MG63 (cell line): Measurements from ENCODE around the gene RASGEF1B. TPM values are rescaled to one million over a fixed set of nuclear protein-coding genes. Genes with fewer than 3 reads are reported as not detected.
"Not testable (repeated sequence)": the region's sequence is repeated elsewhere in the genome, so short reads cannot be mapped to it uniquely, and the experiment has no call there.

Experiments
- DNase-seq: peaks from one replicate; pipeline ENCODE4 v3.0.0-alpha.2; 2020
- H3K27me3 ChIP-seq: fragments of 250-450 bp; sonication (Bioruptor Pico); 2 replicates; pipeline ENCODE4 v1.5.1; 2020; ENCODE audit warnings: mild to moderate bottlenecking, moderate library complexity
- H3K36me3 ChIP-seq: fragments of 250-450 bp; sonication (Bioruptor Pico); 2 replicates; pipeline ENCODE4 v1.5.1; 2020; ENCODE audit warnings: mild to moderate bottlenecking, moderate library complexity
- H3K4me3 ChIP-seq: fragments of 250-450 bp; sonication (Bioruptor Pico); 2 replicates; pipeline ENCODE4 v1.5.1; 2020; ENCODE audit warnings: mild to moderate bottlenecking, moderate library complexity
- H3K9me3 ChIP-seq: fragments of 250-450 bp; sonication (Bioruptor Pico); 2 replicates; pipeline ENCODE4 v1.5.1; 2020; ENCODE audit warnings: mild to moderate bottlenecking, moderate library complexity
- total RNA-seq: library from RNA; depleted of rRNA; stranded (reverse); fragments of >200 nt; shearing (Covaris generic); gene quantifications from 2 replicates; pipeline ENCODE4 v1.2.3, GENCODE V29; 2014; ENCODE audit warnings: low replicate concordance

Gene RASGEF1B
- total RNA-seq, 1 experiment from 2014 or later = 0.53 TPM

GRCh38 chr4:81473331-81474265, 1.9 kb upstream of the RASGEF1B start:
- H3K36me3 ChIP-seq, H3K4me3 ChIP-seq, H3K9me3 ChIP-seq, H3K27me3 ChIP-seq: not testable (repeated sequence)
- DNase-seq = peak; percentile 65

GRCh38 chr4:81472281-81473182, 825 bp upstream of the RASGEF1B start:
- H3K4me3 ChIP-seq = peak overlapping the region; percentile 49
- peaks cover 8% of the 10 kb centered on the region; the same call in 1 of the 2 replicates for H3K27me3 ChIP-seq
- H3K9me3 ChIP-seq = no peaks in the 10 kb centered on the region
- no peaks in the 10 kb centered on the region for H3K36me3 ChIP-seq
- DNase-seq = no peak

- peaks cover 8% of the 10 kb centered on the region; the same call in 1 of the 2 replicates for H3K27me3 ChIP-seq
- no peaks in the 10 kb centered on the region for H3K36me3 ChIP-seq
- H3K4me3 ChIP-seq = peak overlapping the region; percentile 49
- H3K9me3 ChIP-seq = no peaks in the 10 kb centered on the region
- no peak for DNase-seq
These were observed 464 bp downstream of the RASGEF1B start for GRCh38 chr4:81471298-81471587.

GRCh38 chr4:81470456-81471297, 1.0 kb downstream of the RASGEF1B start:
- Histone ChIP-seq H3K9me3 (no peaks in the 10 kb centered on the region), H3K36me3 (no peaks in the 10 kb centered on the region), H3K27me3 (peaks cover 8% of the 10 kb centered on the region; the same call in 1 of the 2 replicates), H3K4me3 (peak overlapping the region; percentile 49)
- DNase-seq = no peak

GRCh38 chr4:81469781-81470455, 1.8 kb downstream of the RASGEF1B start:
- H3K27me3 ChIP-seq = peaks cover 8% of the 10 kb centered on the region; the same call in 1 of the 2 replicates
- no peaks in the 10 kb centered on the region for H3K9me3 ChIP-seq
- no peaks in the 10 kb centered on the region for H3K36me3 ChIP-seq
- H3K4me3 ChIP-seq = no peak overlapping the region
- no peak for DNase-seq

GRCh38 chr4:81468678-81469077, 3.0 kb downstream of the RASGEF1B start:
- Histone ChIP-seq H3K36me3 (no peaks in the 10 kb centered on the region), H3K27me3 (peaks cover 8% of the 10 kb centered on the region; the same call in 1 of the 2 replicates), H3K9me3 (no peaks in the 10 kb centered on the region), H3K4me3 (no peak overlapping the region)
- no peak for DNase-seq

GRCh38 chr4:81467672-81467964, 4.1 kb downstream of the RASGEF1B start:
- Histone ChIP-seq H3K9me3 (no peaks in the 10 kb centered on the region), H3K4me3 (no peak overlapping the region), H3K27me3 (peaks cover 8% of the 10 kb centered on the region; the same call in 1 of the 2 replicates), H3K36me3 (no peaks in the 10 kb centered on the region)
- DNase-seq = no peak

GRCh38 chr4:81466841-81467671, 4.7 kb downstream of the RASGEF1B start:
- no peak for DNase-seq
- Histone ChIP-seq H3K27me3 (peaks cover 8% of the 10 kb centered on the region; the same call in 1 of the 2 replicates), H3K36me3 (no peaks in the 10 kb centered on the region), H3K4me3 (no peak overlapping the region), H3K9me3 (no peaks in the 10 kb centered on the region)

GRCh38 chr4:81465406-81466340, 6.0 kb downstream of the RASGEF1B start:
- H3K9me3 ChIP-seq = no peaks in the 10 kb centered on the region
- no peak for DNase-seq
- no peaks in the 10 kb centered on the region for H3K36me3 ChIP-seq
- H3K4me3 ChIP-seq = no peak overlapping the region
- peaks cover 4% of the 10 kb centered on the region; the same call in 1 of the 2 replicates for H3K27me3 ChIP-seq

- no peak overlapping the region for H3K4me3 ChIP-seq
- H3K36me3 ChIP-seq = no peaks in the 10 kb centered on the region
- H3K27me3 ChIP-seq = no peaks in the 10 kb centered on the region
- no peaks in the 10 kb centered on the region for H3K9me3 ChIP-seq
- DNase-seq = no peak
These were observed 10.9 kb downstream of the RASGEF1B start for GRCh38 chr4:81460834-81461233.

GRCh38 chr4:81460191-81460701, 11.5 kb downstream of the RASGEF1B start:
- no peak for DNase-seq
- Histone ChIP-seq H3K36me3 (no peaks in the 10 kb centered on the region), H3K9me3 (no peaks in the 10 kb centered on the region), H3K27me3 (no peaks in the 10 kb centered on the region), H3K4me3 (no peak overlapping the region)

- no peaks in the 10 kb centered on the region for H3K36me3 ChIP-seq
- H3K9me3 ChIP-seq = no peaks in the 10 kb centered on the region
- no peak overlapping the region for H3K4me3 ChIP-seq
- no peak for DNase-seq
- no peaks in the 10 kb centered on the region for H3K27me3 ChIP-seq
These were observed 12.5 kb downstream of the RASGEF1B start for GRCh38 chr4:81459228-81459627.

- no peak for DNase-seq
- Histone ChIP-seq H3K36me3 (no peaks in the 10 kb centered on the region), H3K27me3 (no peaks in the 10 kb centered on the region), H3K4me3 (no peak overlapping the region), H3K9me3 (no peaks in the 10 kb centered on the region)
These were observed 13.7 kb downstream of the RASGEF1B start for GRCh38 chr4:81457921-81458520.

GRCh38 chr4:81457345-81457744, 14.4 kb downstream of the RASGEF1B start:
- no peak overlapping the region for H3K4me3 ChIP-seq
- H3K27me3 ChIP-seq = no peaks in the 10 kb centered on the region
- DNase-seq = no peak
- H3K9me3 ChIP-seq = no peaks in the 10 kb centered on the region
- H3K36me3 ChIP-seq = no peaks in the 10 kb centered on the region
